GM18909 (cell line): ENCODE results near the gene ADGRA1.
"Not testable (repeated sequence)": the region's sequence is repeated elsewhere in the genome, so short reads cannot be mapped to it uniquely, and the experiment has no call there.

Source experiments
- ATAC-seq: cut with Tn5 transposase; IDR thresholded peaks from one replicate; pipeline ENCODE4 v1.9.1; 2021; ENCODE audit warnings: mild to moderate bottlenecking; ENCODE audit not compliant: unreplicated experiment, poor library complexity

The ADGRA1 gene

DNA sequence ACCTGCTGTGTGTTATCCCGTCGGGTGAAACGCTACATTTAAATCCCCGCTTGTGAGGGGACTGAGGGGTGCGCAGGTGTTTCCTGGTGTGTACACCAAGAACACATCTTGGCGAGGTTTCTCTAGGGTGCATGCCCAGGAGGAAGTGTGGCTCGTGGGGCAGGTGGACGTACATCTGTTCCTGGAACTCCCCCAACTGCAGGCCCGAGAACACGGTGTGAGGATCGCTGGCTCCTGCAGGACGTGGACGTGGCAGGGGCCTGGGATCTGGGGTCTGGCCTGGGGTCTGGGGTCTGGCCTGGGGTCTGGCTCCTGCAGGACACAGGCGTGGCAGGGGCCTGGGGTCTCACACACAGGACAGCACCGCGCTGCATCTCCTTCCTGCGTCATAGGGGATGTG is 82.4 kb downstream of the ADGRA1 start:
- ATAC-seq: no peak

DNA sequence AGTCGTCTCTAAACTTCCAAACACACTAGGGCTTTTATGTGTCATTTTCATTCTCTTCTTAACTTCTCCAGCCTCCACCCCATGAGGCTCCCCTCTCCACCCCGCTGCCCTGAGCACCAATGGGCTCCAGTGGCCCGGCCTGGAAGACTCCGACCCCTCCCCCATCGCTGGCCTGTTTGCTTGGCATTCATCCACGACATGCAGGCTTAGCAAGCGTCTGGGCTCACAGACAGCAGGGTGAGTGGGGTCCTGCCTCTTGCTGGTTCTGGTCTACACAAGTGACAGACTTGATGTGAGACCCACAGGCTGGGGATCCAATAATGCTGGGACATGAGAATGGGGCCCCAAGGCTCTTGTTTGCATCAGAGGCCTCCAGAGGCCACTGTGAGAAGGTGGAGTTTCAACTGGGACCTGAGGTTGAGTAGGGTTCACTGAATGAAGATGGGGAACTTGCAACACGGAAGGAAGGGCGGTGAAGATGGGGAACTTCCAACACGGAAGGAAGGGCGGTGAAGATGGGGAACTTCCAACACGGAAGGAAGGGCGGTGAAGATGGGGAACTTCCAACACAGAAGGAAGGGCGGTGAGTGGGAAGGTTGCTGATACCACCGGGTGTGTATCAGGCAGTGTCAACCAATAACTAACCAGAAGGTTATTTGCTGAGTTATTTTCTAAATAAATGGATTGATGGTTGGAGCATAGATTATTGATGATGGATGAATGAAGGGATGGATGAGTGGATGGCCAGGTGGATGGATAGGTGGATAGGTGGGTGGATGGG is 86.3 kb downstream of the ADGRA1 start:
- ATAC-seq: no peak

DNA sequence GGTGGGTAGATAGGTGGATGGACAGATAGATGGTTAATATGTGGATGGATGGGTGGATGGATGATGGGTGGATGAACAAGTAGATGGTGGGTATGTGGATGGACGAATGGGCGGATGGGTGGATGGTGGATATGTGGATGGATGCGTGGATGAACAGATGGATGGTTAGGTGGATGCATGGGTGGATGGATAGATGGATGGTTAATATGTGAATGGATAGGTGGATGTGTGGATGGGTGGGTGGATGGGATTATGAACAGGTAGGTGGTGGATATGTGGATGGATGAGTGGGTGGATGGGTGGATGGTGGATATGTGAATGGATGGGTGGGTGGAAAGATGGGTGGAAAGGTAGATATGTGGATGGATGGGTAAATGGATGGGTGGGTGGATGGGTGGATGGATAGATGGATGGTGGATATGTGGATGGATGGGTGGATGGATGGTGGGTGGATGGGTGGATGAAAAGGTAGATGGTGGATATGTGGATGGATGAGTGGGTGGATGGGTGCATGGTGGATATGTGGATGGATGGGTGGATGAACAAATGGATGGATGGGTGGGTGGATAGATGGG is 87.1 kb downstream of the ADGRA1 start:
- ATAC-seq: no peak

DNA sequence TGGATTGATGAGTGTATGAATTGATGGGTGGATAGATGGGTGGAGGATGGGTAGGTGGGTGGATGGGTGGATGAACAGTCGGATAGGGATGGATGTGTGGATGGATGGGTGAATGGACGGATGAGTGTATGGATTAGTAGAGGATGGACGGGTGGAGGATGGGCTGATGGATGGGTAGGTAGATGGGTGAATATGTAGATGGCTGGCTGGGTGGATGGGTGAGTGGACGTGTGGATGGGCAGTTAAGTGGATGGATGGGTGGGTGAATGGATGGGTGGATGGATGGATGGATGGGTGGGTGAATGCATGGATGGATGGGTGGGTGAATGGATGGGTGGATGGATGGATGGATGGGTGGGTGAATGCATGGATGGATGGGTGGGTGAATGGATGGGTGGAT is 87.9 kb downstream of the ADGRA1 start:
- ATAC-seq: not testable (repeated sequence)

DNA sequence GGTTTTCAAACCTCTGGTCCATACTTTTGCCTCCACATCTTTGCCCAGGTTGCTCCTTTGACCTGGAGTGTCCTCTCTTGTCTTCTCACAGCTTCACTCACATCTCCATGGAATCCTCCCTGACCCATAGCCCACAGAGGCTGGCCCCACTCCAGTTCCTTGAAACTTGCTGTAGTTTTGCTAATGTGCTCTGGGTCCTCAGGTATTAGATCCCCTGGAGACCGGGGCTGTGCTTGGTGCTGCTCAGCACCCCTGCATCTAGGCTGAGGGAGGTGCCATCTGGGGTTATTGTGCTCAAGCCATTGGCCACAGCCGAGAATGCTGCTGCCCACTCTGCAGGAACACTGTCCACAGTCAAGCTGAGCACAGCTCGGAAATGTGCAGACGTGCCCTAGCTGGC is 88.8 kb downstream of the ADGRA1 start:
- ATAC-seq: no peak

DNA sequence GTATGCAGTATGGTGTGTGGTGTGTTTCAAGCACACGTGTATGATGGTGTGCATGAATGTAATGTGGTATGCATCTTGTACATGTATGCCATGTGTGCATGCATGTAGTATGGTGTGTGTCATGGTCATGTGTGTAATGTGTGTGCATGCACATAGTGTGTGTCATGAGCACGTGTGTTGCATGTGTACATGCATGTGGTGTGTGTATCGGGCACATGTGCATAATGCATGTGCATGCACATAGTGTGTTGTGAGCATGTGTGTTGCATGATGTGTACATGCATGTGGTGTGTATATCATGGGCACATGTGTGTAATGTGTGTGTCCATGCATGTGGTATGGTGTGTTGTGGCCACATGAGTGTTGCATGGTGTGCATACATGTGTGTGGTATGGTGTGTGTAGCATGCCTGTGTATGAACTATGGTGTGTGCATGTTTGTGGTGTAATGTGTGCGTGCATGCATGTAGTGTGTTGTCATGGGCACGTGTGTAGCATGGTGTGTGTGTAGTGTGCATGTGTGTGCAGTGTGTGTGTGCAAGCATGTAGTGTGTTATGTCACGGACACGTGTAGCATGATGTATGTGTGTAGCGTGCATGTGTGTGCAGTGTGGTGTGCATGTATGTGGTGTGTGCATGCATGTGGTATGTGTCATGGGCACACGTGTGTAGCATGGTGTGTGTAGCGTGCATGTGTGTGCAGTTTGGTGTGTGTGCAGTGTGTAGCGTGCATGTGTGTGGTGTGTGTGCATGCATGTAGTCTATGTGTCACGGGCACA is 89.8 kb downstream of the ADGRA1 start:
- ATAC-seq: no peak

DNA sequence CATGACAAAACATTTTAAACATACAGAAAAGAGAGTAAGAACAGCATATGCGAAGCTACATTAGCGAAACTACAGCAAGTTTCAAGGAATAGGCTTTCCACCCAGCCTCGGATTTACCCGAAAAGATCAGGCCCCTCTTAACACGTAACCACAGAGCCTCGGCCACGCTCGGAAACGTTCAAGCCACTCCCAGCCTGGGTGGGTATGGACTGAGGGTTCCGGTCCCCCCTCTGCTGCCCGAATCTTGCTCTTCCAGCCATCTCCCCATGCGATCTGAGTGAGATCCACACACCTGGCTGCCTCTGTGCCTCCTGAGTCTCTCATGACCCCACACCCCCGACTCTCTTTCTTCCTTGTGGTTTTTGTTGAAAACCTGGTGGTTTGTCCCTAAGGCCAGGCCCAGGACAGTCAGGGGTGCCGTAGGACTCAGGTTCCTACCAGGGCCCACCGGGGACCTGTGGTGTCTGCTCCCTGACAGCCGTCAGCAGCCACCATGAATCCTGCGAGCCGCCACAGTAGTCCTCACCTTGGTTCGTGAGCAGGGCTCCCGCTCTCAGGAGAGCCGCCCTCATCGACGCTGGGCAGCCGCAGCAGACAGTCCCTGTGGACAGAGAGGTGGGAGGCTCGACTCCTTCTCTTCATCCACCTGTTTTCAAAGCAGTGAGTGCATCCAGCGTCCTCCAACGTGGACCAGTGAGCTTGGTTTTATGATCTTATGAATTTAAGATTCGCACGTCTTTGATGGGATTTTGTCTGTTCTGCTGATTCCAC is 90.8 kb downstream of the ADGRA1 start:
- no peak for ATAC-seq

DNA sequence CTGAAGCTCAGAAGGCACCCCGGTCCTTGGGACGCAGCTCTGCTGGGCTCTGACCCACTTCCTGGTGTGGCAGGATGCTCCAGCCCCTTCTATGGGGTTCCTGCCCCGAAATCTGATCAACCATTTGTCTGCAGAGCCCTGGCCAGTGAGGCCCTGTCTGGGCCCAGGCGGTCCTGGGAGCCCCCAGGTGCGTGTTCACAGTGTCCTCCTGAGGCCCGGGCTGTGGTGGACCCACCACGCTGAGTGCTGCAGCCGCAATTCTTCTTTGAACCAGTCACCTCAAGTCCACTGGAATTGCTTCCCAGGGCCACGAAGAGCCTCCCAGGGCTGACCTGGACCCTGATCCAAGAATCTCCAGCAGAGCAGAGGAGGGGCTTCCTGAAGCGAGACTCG is 91.4 kb downstream of the ADGRA1 start:
- no peak for ATAC-seq

DNA sequence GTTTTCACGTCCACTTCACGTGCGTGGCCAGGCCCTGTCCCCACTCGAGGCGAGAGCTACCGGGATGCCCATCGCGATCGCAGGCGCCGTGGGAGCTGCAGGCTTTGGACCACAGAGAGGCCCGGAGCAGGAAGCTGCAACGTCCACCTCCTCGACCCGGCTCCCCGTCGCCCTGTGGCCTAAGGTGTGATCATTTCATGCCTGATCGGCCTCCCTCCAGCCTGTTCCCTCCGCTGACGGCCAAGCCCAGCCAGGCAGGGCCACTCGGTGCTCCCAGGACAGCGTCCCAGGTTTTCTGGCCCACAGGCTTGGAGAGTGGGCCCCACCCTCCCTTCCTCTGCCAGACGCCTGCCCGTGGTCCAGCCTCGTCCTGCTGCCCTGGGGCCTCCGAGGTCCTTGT is 91.9 kb downstream of the ADGRA1 start:
- ATAC-seq: no peak

DNA sequence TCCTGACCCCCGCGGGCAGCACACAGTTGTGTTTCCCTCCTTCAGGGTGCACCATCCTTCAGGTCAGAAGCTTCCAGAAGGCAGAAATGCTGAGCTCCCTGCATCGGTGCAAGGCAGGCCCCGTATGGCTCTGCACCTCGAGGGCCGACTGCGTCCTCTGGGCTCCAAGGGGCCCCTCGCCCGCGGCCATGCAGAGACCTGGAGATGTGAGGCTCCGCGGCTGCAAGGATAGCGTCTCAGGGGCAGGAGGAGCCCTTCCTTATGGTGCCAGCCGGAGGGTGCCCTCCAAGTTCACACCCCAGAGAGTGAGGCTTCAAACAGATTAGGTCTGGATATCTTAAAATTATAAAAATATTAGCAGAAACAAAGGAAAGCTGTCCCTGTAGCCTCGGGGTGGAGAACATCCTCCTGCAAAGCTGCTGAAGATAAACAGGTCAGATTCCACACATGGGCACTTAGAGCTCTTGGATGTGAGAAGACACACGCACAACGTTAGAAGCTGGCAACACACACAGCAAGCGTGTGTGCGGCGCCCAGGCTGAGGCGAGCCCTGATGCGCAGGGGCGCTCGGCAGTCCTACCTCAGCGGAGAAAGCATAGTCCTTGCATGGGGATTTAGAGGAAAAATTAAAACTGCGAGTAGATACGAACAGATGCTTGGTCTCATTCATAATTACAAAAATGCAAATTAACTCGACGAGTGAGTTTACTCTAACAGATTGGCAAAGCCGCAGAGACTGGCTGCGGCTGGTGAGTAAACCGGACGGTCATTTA is 92.7 kb downstream of the ADGRA1 start:
- ATAC-seq: no peak

DNA sequence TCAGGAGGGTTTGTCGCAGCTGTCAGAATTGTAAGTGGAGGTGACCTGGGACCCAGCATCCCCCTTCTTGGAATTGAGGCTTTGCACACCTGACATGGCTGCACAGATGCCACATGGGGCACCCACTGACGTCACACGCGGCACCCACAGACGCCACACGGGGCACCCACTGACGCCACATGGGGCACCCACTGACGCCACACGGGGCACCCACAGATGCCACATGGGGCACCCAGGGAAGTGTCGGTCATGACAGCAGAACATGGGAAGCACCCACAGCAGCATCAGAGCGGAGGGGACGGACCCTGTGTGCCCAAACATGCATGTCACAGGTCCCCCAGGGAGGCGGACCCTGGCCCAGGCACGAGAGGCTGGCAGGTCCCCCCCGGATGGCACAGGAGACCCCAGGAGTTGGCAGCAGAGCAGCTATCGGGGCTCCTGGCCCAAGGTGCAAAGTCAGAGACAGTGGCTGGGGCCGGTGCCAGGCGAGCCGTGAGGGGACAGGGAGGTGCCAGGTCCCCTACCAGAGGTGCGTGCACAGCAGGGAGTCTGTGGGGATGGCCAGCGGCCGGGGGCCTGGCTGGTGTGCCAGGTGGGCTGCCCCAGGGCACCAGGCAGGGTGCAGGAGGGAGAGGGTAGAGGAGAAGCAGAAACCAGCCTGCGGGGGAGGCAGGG is 93.4 kb downstream of the ADGRA1 start:
- ATAC-seq: no peak
